Left forelimb (tissue), 1 donor: Measurements from ENCODE around the gene SLC28A1.

Experiments used
- DNase-seq: peaks from one replicate; pipeline ENCODE4 v3.0.0-alpha.2; 2018; ENCODE audit warnings: low spot score

SLC28A1 gene

DNA sequence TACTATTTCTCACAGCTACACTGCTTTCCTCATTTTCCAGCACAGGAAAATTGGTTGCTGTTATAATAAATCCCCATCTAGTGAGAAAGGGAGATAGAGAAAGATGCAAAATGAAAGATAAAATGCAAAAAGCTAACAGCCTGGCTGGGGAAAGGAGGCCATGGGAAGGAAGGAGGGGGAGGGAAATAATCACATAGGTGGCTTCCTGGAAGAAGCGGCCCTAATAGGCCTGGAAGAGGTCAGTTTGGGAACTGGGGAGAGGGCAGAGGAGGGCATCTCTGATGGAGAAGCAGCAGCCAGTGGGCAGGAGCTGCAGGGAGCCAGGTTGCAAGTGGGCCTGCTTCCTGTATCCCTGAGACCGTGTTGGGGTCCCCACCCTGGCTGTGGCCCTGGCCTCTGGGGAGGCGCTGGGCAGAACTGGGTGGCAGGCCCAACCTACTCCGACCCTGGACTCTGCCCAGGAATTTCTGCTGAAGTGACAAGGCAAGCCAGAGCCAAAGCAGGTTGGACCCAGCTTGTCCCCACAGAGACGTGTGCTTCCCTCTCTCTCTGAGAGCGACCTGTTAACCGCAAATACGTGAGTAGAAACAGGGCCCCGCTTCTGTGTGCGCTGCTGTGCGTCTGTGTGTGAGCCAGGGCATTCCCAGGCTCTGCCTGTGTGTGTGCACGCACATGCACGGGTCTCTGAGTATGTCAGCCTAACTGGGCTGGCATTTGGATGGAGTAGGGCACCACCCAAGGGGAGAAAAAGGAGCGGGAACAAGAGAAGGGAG, 1.9 kb downstream of the SLC28A1 start:
- DNase-seq, result no peak

DNA sequence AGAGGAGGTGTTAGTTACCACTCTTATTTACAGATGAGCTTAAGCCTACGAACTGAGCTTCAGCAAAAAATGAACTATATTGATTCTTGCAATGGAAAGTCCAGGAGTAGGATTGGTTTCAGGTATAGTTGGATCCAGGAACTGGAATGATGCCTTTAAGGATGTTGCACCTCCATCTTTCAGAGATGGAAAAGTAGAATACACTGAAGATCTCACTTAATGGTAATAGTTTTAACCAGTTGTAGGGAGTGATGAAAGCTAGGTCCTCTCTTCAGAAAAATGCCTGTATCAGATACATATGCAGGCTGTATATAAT, 2.5 kb downstream of the SLC28A1 start:
- DNase-seq, result no peak

DNA sequence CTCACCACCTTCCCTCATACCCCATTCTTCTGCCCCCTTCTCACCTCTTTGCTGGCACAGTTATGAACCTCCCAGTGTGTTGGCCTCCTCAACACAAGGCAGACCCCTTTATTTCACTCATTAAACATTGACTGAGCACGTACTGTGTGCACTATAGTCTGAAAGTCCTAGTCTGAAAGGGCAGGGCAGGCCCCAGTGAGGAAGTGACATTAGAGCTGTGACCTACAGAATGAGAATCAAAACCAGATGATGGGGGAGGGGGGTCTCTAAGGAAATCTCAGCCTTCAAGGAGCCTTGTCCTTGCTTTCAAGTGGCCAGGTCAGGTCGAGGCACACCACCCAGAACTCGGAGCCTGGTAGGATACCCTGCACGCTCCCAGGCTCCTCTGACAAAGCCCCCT, 3.5 kb downstream of the SLC28A1 start:
- DNase-seq, result no peak

DNA sequence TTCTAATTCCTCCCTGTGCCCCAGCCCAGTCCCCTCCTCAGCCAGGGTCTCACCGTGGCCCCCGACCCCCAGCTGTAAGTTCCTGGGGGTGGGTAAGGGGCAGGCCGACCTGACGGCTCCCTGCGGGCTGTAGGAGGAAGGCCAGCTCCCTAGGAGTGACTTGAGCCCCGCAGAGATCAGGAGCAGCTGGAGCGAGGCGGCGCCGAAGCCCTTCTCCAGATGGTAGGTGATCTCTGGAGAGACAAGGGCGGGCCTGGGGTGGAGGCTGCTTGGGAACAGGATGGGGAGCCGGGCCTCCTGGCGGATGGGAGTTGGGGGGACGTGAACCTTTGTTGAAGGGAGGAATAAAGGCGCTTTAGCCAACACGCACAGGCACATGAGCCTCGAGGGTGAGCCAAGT, 4.2 kb downstream of the SLC28A1 start:
- no peak for DNase-seq

DNA sequence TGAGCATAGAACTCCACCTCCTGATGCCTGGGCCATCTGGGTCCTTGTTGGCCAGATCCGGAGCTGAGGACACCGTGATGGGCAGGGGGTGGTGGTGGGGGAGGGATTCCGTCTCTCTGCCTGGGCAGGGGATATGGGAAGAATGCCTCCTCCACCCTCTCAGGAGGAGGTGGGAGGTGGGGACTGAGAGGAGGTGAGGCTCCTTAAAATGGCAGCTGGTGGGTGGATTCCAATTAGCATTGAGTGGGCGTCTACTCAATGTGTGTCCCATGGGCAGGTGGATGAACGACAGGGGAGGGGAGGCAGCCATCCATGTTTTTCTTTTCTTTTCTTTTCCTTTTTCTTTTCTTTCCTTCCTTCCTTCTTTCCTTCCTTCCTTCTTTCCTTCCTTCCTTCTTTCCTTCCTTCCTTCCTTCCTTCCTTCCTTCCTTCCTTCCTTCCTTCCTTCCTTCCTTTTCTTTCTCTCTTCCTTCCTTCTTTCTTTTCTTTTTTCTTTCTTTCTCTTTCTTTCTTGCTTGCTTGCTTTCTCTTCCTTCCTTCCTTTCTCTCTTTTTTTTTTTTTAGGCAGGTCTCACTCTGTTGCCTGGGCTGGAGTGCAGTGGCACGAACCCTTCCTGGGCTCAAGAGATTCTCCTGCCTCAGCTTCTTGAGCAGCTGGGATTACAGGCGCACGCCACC, 5.0 kb downstream of the SLC28A1 start:
- DNase-seq, result no peak

DNA sequence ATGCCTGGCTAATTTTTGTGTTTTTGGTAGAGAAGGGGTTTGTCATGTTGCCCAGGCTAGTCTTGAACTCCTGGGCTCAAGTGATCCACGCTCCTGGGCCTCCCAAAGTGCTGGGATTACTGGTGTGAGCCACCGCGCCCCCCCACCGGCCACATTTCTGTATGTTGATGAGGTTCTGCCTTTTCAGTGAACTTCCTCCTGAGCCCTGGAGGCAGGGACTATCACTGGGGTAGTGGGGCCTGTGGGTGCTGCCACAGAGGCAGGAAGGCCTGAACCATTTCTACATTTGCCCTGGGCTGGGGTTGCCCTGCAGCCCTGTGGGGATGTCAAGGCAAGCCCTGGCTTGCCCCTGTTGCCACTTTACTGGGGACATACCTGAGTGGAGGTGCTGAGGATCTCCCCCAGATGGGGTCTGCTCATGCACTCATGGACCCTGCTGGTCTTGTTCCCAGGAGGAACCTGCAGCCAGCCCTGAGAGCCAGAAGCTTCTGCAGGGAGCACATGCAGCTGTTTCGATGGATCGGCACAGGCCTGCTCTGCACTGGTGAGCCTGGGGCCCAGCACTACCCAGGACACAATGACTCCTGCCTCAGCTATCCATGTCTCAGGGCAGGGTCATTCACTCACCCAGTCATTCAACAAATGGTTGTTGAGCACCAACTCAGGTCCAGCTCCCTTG, 5.7 kb downstream of the SLC28A1 start:
- no peak for DNase-seq

DNA sequence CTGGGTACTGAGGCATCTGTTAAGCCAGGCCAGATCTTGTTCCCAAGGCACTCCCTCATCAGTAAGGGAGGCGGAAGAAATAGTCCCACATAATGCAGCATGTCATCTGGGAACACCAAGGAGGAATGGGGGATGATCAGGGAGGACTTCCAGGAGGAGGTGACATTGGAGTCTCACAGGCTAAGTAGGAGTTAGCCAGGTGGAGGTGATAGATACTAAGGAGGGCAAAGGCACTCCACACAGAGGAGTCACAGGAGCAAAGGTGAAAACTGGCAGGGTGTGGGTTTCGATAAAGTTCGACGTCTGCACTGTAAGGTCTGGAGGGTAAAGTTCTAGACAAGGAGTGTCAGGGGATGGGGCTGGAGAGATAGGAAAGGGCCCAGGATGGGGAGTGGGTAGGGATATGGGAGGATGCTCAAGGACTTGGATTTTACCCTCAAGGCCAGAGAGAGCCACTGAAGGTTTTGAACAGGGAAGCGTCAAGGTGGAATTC, 6.3 kb downstream of the SLC28A1 start:
- DNase-seq, result no peak

DNA sequence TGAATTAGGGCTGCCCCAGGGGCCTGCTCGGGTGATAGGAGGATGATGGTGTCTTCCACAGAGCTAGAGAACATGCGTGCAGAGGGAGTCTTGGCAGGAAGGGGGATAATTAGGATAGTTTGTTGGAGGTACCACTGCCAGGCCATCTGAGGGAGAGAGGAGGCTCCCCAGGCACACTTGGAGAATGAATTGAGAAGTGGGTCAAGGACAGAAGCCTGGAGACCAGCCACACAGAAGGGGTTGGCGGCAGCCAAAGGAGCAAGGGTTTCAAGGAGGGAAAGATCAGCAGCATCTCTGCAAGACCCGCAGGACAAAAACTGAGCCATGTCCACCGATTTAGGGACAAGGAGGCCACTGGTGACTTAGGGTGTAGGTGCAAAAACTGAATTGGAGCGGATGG, 6.9 kb downstream of the SLC28A1 start:
- no peak for DNase-seq

DNA sequence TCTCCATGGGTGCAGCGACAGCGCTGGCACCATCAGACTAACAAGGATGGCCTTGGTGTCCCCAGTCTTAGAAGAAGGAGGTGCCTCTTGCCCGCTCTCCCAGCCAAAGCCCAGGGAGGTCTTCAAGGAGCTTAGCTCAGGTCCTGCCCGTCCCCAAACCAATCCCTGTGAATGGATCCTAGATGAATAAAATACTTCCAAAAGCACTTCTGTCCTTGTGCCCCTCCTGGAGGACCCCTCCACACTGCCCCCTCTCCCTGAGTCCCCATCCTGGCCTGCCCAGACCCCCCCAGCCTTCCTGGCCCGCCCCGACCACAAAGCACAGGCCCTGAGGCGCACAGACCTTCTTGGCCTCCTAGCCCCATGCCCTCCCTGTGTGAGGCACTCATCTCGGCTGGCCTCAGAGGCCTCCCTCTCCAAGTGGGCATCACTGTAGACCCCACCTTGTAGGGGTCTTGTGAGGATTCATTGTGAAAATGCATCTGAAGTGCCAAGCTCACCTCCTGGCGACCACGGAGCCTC, 8.4 kb downstream of the SLC28A1 start:
- no peak for DNase-seq

DNA sequence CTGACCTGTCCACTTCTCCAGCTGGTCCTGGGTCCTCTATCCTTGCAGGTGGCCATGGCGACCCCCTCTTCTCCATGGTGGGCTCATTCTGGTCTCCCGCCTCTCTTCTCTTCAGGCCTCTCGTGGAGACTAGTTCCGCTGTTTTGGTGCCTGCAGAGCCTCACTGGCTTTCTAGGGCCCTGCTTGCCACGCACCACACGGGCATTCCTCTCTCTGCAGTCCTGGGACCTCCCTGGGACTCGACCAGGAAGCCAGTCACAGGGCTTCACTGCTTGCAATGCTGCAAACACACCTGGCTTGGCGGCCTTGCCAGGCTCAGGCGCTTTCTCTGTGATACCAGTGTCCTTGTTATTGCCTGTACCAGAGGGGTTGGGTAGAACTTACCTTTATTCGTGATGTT, 9.1 kb downstream of the SLC28A1 start:
- no peak for DNase-seq

DNA sequence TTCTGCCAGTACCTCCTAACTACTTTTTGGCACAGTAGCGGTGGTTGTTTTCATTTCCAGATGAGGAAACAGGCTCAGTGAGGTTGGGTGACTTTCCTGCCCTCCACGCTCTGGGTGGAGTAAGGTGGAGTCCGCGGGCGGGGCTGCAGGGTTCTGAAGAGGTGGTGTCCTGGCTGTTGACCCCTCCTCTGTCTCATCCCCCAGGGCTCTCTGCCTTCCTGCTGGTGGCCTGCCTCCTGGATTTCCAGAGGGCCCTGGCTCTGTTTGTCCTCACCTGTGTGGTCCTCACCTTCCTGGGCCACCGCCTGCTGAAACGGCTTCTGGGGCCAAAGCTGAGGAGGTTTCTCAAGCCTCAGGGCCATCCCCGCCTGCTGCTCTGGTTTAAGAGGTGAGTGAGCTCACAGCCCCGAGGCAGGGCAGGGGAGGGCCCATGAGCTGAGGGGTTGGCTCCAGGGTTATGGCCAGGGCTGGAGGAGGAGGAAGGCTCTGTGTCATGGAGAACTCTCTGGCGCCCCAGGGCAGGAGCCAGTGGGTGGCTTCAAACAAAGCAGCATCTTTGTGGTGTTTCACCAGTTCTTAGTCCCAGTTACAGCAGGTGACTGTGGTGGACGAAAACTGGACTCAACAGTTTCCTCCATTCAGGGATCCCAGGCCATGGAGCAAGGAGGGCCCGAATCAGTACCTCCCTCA, 10.4 kb downstream of the SLC28A1 start:
- no peak for DNase-seq

DNA sequence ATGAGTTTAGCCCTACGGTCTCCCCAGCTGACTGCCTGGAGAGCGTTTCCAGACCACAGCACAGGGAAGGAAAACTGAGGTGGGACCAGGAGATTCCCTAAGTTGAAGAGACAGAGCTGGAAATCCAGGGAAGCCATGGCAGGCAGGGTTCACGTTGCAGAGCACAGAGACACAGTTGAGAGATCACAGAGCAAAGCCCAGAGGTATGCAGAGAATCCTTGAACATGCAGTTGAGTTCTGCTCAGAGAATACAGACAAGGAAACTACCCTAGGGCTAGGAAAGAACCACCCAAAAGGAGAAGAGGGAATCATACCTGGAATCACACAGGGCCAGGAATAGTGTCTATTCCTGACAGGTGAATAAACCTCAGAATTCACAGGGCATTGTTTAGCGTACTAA, 14.3 kb downstream of the SLC28A1 start:
- no peak for DNase-seq

DNA sequence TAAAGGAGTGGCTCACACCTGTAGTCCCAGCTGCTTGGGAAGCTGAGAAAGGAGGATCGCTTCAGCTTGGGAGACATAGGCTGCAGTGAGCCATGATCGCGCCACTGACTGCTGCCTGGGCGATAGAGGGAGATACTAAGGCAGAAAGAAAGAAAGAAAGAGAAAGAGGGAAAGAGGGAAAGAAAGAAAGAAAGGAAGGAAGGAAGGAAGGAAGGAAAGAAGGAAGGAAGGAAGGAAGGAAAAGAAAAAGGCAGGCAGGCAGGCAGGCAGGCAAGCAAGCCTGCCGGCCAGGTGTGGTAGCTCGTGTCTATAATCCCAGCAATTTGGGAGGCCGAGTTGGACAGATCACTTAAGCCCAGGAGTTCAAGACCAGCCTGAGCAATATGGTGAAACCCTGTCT, 15.3 kb downstream of the SLC28A1 start:
- no peak for DNase-seq

DNA sequence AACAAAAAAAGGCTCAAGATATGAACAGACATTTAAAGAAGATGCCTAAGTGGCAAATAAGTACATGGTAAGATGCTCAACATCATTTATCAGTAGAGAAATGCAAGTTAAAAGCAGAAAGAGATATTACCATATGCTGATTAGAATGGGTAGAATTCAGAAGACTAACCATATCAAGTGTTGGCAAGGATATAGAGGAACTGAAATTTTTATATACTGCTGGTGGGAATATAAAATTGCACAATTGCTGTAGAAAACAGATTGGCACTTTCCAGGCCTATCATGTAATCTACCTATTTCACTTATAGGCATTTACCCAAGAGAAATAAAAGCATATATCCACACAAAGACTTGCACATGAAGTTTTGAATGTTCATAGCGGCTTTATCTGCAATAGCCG, 17.1 kb downstream of the SLC28A1 start:
- no peak for DNase-seq

DNA sequence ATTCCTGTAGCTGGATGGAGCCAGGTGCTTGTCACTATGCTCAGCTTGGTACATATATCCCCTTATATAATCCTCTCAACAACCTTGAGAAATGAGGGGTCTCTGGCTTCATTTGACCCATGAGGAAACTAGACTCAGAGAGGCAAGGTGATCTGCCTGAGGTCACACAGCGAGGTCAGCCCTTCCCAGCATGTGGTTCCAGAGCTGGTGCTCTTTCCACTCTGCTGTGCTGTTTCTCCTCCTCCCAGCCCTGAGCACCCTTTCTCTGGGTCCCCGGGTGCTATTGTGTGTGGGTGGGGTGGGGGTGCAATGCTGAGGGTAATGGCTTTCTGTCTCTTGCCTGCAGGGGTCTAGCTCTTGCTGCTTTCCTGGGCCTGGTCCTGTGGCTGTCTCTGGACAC, 19.3 kb downstream of the SLC28A1 start:
- DNase-seq, result no peak

DNA sequence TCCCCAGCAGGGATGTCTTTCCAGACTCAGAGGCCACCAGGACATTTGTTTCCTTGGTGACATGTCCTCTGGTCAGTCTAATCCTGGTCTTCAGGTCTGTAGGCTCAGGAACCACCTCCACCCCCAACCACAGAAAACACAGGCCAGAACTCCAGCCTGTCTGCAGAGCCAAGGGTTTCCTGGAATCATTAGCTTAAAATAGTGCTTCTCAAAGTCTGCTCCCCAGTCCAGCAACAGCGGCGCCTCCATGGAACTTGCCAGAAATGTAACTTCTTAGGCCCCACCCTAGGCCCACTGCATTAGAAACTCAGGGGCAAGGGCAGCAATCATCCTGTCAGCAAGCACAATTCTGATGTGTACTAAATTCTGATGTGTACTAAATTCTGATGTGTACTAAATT, 20.0 kb downstream of the SLC28A1 start:
- DNase-seq, result no peak

DNA sequence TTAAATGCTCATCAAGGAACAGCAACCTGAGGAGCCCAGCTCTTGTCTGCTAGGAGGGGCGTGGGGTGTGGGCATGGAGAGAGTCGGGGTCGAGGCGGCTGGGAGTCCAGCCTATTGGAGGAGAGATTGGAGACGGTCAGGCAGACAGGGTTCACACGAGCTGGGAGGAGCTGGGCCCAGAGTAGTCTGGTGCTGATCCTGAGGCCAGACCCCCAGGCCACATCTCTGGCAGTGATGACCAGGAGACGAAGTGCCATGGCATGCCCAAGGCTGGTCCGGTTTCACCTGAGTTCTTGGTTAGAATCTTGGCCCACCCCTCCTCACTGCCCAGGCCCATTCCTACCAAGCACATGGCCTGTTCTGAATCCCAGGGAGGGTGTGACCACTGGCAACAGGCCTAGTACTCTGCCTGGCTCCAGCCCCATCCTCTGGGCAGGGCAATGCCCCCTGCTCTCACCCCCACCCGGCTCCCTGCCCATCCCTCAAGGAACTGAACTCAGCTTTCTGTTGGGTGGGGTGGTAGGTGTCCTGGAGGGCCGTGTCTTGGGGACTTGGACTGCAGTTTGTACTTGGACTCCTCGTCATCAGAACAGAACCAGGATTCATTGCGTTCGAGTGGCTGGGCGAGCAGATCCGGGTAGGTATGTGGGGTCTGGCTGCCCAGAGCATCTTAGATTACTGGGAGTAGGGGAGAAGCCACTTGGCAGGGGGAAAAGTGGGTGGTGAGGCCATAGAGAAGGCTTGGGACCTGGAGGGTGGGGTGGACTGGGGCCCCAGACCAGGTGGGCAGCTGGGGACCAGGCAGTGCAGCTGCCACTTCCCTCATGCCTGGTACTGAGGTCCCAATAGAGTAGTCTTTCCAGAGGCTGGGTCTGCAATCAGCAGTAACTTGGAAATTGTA, 20.8 kb downstream of the SLC28A1 start:
- no peak for DNase-seq

DNA sequence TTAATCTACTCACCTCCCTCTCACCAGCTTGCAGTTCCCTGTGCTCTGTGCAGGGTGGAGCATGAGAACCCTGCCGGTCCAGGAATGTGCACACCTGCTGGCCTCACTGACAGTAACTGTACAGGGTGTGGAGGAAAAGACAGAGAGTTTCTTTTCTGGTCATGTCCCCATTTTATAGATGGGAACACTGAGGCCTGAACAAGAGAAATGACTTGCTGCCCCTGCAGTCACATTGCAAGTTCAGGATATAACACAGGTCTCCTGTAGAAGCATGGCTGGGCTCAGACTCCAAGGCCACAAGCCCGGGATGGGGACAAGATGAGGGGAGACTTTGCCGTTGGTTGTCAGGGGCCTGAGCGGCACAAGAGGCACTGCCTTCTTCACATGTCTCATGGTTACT, 23.3 kb downstream of the SLC28A1 start:
- DNase-seq, result no peak

DNA sequence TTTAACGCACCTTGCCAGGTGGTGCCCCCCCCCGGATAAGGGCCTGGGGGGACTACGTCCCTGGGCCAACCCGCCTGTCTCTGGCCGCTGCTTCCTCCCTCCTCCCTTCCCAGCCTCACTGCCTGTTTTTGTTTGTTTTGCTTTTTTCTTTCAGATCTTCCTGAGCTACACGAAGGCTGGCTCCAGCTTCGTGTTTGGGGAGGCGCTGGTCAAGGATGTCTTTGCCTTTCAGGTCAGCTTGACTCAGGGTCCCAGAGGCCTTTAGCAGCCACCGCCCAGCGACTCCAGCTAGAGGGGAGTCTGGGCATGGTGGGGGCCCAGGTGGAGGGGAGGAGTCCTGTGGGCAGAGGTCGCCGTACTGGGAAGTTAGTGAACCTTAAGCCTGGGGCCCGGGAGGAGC, 24.1 kb downstream of the SLC28A1 start:
- no peak for DNase-seq

DNA sequence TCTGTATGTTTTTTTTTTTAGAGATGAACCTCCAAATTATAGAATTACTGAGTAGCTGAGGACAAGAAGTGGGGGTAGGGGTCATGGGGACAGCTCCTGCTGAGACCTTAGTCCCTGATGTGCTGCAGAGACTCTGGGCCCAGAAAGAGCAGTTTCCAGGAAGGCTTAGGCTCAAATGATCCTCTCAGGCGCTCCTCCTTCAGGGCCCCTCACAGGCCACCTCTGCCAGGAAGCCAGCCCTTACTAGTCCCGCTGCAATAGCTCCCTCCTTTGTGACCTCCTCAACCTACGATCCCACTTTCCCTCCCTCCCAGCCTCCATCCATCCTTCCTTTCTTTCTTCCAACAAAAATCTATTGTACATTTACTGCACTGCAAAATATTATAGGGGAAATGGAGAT, 24.6 kb downstream of the SLC28A1 start:
- DNase-seq, result no peak

DNA sequence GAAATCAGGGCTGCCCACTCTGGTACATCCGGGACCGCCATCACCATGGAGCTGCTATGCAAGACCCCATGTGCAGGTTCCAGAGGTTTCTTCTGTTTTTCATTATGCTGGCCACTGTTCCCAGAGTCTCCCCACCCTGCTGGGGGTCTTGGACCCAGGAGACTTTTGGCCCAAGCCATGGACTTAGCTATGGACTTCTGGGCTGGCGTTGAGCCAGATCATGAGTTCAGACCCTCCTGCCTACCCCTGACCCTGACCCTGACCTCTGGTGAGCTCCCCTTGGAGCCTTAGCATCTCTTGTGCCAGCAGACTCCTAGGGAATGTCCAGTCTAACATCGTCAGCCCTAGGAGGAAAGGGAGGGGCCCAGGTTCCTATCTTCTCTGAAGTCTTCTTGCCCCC, 25.3 kb downstream of the SLC28A1 start:
- no peak for DNase-seq
